ENCODE results near the gene LILRA6. TPM values are rescaled to one million over a fixed set of nuclear protein-coding genes. Genes with fewer than 3 reads are reported as not detected.
"Not testable (repeated sequence)": the region's sequence is repeated elsewhere in the genome, so short reads cannot be mapped to it uniquely, and the experiment has no call there.

Gene LILRA6
- total RNA-seq, 1 donor from 2014 or later, result not detected

DNA sequence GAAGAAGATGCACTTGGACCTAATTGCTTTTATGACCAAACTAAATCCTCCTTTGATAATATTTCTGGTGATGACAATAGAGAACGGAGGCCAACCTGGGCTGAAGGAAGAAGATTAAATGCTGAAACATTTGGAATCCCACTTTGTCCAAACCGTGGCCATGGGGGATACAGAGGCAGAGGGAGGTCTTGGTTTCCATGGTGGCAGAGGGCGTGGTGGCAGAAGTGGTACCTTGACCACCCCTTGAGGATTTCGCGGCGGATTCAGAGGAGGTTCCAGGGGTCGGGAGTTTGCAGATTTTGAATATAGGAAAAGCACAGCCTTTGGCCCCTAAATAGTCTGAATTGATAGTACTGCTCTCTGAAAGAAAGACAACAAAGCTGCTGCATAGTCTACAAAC, 12.6 kb downstream of the LILRA6 start:
- DNase-seq (ENCODE audit: low read depth), result no peak
- H3K4me3 ChIP-seq (ENCODE audit: low read depth, low read length), result no peak overlapping the region
- TF ChIP-seq, protein P1, sequence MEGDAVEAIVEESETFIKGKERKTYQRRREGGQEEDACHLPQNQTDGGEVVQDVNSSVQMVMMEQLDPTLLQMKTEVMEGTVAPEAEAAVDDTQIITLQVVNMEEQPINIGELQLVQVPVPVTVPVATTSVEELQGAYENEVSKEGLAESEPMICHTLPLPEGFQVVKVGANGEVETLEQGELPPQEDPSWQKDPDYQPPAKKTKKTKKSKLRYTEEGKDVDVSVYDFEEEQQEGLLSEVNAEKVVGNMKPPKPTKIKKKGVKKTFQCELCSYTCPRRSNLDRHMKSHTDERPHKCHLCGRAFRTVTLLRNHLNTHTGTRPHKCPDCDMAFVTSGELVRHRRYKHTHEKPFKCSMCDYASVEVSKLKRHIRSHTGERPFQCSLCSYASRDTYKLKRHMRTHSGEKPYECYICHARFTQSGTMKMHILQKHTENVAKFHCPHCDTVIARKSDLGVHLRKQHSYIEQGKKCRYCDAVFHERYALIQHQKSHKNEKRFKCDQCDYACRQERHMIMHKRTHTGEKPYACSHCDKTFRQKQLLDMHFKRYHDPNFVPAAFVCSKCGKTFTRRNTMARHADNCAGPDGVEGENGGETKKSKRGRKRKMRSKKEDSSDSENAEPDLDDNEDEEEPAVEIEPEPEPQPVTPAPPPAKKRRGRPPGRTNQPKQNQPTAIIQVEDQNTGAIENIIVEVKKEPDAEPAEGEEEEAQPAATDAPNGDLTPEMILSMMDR (conservative IDR thresholded peaks at IDR 0.05; ENCODE audit: low read depth, low read length), result no peak

DNA sequence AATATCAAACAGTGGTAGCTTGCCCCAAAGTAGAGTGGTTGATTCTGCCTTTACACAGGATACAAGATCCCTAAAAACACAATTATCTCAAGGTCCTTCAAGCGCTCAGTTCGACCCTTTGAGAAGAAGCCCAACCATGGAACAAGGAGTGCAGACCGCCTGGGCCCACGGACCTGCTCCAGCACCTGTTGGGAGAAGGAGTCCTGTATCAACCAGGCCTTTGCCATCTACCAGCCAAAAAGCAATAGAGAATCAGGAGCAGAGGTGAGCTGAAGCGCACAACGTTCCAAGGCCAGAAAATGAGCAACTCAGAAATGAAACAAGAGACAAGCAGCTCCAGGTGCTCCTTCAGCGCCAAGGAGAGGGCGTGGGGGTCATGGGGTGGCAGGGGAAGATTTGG, 13.4 kb downstream of the LILRA6 start:
- TF ChIP-seq, protein P1 (conservative IDR thresholded peaks at IDR 0.05; ENCODE audit: low read depth, low read length), result no peak
- no peak for DNase-seq (ENCODE audit: low read depth)
- H3K4me3 ChIP-seq (ENCODE audit: low read depth, low read length), result no peak overlapping the region

DNA sequence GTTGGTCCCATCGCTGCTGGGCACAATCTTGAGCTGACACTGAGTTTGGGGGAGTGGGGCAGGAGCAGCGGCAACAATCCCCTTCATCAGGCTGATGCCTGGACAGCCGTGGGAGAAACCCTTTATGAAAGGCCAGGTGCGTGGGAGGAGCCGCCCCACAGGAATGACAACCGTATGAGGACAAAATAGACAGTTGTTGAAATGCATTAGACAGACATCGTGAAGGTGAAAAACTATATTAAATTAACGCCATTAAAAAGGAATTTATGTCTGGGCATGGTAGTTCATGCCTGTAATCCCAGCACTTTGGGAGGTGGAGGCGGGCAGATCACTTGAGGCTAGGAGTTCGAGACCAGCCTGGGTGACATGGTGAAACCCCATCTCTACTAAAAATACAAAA, 18.0 kb downstream of the LILRA6 start:
- not testable (repeated sequence) for DNase-seq (ENCODE audit: low read depth); H3K4me3 ChIP-seq (ENCODE audit: low read depth, low read length)

DNA sequence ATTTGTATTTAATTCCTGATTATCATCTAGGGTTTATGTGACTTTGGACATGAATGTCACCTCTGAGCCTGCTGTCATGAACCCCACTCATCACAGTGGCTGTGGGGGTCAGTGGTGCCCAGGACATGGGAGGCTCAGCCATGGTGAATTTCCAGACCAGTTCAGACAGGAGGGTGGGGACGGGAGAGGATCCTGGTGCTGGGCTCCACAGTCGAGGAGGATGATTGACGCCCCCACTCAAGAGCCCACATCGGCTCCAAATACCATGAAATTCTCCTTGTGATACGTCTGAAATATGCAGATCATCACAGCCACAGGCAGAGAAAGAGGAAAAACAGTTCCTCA, 18.7 kb downstream of the LILRA6 start:
- DNase-seq (ENCODE audit: low read depth), result not testable (repeated sequence)

DNA sequence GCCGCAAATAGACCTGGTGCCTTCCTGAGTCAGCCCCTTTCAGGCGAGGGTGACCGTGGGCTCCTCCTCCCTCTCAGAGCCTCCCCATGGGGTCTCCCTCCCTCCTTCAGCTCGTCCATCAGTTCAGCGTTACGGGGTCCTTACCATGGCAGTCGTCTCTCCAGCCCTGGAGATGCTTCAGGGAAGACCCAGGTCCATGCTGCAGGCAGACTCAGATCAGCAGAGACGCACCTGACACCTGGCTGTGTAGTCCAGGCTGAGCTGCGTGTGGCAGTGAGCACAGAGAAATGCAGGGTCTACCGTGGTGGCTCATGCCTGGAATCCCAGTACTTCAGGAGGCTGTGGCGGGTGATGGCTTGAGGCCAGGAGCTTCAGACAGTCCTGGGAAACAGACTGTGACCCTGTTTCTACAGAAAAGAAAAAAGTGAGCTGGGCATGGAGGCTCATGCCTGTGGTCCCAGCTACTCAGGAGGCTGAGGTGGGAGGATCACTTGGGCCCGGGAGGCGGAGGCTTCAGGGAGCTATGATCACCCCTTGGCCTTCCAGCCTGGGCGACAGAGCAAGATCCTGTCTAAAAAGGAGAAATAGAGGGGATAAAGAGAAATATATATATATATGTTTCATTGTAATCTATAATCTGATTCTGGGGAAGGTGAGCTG, 19.2 kb downstream of the LILRA6 start:
- not testable (repeated sequence) for H3K4me3 ChIP-seq (ENCODE audit: low read depth, low read length); DNase-seq (ENCODE audit: low read depth)

More for the DNA sequence above, 18.7 kb downstream of the LILRA6 start:
- not testable (repeated sequence) for H3K4me3 ChIP-seq (ENCODE audit: low read depth, low read length)

DNA sequence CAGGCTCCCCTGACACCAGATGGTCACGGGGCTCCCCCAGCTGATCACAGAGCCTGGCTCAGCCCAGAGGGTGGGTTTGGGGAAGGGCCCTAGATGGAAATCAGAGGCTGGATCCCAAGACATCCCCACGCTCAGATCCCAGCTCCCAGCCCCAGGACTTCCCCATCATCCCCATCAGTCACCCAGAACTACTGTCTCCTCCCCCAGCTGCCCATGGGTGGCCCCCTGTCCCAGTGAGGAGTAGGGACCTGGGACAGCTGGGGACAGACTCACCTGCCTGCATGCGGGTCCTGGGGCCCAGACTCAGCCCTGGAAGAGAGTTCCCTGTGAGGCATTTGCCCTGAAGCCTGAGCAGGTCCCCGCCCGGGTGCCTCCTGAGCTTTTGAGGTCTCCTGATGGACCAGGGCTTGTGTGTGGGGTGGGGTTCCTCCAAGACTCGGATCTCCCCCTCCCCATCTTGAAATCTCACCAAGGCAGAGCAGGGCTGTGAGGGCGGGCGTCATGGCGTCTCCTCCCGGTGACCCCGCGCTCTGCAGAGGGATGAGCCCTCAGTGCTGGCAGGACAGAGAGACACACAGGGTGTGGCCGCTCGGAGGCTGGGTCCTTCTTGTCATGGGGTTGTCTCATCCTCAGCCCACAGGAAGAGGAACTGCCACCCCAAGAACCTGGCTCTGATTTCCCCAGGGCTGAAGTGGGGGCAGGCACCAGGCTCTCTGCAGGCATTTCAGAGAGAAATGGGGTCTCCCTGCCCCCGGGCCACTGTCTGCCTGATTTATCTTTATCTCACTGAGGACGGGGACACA, 19.9 kb downstream of the LILRA6 start, which contains the start of gene LILRB3:
LILRB3 (minus strand) TSS at position 534 of the 803 bp plus-strand sequence; CDS start at position 503, 31 bp downstream.
- DNase-seq (ENCODE audit: low read depth); H3K4me3 ChIP-seq (ENCODE audit: low read depth, low read length): not testable (repeated sequence)

DNA sequence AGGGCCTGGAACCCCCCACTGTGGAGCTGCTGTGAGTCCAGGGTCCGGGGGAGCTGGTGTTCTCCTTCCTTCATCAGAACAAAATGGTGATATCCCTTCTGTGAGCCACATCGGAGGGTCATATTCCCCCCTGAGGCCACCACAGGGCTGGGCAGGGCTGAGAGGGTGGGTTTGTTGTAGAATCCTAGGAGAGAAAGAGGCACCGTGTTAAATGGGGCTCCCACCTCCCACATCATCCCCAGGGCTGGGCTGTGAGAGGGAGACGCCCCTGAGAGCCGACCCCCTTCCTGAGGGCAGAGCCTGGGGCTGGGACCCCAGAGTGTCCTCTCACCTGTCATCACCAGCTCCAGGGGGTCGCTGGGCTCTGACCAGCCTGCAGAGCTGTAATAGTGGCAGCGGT, 20.6 kb downstream of the LILRA6 start:
- not testable (repeated sequence) for DNase-seq (ENCODE audit: low read depth); H3K4me3 ChIP-seq (ENCODE audit: low read depth, low read length)

DNA sequence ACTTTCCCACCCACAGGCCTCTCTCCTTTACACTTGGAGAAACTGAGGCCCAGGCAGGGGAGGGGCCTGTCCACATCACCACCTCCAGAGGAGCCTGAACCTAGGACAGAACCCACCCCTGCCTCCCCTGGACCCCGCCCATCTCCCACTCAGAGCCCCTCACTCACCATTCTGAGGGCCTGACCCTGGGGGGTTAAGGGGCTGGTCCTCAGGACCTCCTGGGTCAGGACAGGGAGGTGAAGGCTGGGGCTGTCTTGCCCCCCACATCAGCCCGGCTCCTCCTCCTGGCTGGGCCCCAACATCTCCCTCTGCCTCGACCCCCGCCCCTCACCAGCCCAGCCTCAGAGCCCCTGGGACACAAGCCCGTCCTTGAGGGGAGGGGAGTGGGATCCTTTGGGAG, 22.9 kb downstream of the LILRA6 start:
- H3K4me3 ChIP-seq (ENCODE audit: low read depth, low read length); DNase-seq (ENCODE audit: low read depth): not testable (repeated sequence)

DNA sequence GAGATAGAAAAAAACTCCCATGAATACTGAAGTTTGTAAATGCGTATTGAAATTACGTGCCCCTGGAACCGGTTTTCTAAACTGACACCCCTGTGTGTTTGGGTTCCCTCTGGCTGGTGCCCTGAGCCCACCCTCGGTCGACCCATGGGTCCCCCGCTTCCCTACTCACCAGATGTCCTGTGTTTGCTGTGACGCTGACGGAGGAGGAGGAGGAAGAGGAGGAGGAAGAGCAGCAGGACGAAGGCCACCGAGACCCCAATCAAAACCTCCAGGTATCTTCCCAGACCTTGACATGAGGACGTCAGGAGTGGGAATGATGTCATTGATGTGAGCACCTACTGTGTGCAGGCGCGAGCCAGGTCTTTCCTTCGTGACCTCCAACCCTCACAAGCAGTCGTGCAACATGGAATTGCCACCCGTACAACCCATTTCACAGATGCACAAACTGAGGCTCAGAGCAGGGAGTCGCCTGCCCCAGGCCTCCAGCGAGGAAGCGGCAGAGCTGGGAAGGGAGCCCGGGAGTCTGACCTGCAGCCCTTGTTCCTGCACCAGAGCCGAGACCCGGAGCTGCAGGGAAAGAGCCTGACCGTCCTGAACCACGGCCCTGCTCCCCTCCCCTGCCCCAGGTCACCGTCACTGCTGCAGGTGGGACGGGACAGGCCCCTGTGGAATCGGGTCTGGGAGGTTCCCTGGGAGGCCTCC, 23.5 kb downstream of the LILRA6 start:
- no peak overlapping the region for H3K4me3 ChIP-seq (ENCODE audit: low read depth, low read length)
- DNase-seq (ENCODE audit: low read depth), result no peak
- TF ChIP-seq, protein P1 (conservative IDR thresholded peaks at IDR 0.05; ENCODE audit: low read depth, low read length), result no peak

DNA sequence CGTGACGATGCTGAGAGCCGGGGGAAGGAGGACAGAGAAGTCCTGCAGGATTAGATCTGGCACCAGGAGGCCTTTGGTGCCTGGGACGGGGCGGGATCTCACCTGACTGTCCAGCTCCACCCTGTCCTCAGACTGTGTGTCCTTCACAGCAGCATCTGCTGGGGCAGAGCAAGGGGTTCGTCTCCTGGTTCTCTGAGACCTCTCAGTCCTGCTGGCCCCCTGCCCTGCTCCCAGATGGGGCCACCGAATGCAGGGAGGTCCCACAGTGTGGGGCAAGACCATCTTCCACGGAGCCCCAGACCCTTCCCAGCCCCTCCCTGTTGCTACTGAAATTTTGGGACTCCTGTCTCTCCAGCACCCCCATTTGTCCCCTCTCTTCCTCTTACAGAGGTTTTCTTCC, 24.3 kb downstream of the LILRA6 start:
- no peak for DNase-seq (ENCODE audit: low read depth)
- TF ChIP-seq, protein P1 (conservative IDR thresholded peaks at IDR 0.05; ENCODE audit: low read depth, low read length), result no peak
- H3K4me3 ChIP-seq (ENCODE audit: low read depth, low read length), result no peak overlapping the region

DNA sequence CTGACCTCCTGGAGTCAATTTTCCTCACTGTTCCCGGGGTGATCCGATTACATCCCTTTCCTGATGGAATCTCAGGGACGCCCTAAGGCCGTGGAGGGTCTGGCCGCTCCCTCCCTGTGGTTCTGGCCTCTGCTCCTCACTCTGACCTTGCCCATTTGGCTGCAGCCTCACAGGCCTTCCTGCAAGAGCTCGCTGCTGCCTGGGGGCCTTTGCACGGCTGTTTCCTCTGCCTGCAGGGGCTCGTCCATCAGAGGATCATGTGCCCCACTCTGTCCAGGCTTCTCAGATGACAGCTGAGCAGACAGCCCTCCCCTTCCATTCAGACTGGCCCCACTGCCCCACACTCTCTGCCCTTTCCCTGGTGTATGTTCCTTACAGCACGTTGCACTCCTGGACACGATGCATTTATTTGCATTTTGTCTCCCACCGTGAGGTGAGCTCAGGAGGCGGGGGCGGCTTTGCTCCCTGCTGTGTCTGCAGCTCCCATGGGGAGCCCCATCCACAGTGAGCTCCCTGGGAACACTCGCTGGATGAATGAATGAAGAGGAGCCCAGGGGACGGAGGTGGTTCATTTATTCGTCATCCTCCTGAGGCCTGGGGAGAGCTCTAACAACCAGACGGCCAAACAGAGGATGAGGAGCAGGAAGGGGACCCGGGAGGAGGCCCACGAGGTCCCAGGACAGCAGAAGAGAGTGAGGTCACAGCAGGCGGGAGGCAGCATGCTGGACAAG, 24.9 kb downstream of the LILRA6 start:
- not testable (repeated sequence) for H3K4me3 ChIP-seq (ENCODE audit: low read depth, low read length); DNase-seq (ENCODE audit: low read depth)

All from epithelial cell of proximal tubule (primary cell).